HG02884 (cell line): Measurements from ENCODE around the gene KLHDC7B.
"Not testable (repeated sequence)": the region's sequence is repeated elsewhere in the genome, so short reads cannot be mapped to it uniquely, and the experiment has no call there.

Source experiments
- ATAC-seq: cut with Tn5 transposase; IDR thresholded peaks from one replicate; pipeline ENCODE4 v1.9.1; 2021; ENCODE audit warnings: mild to moderate bottlenecking, moderate library complexity; ENCODE audit not compliant: unreplicated experiment

The KLHDC7B gene

DNA sequence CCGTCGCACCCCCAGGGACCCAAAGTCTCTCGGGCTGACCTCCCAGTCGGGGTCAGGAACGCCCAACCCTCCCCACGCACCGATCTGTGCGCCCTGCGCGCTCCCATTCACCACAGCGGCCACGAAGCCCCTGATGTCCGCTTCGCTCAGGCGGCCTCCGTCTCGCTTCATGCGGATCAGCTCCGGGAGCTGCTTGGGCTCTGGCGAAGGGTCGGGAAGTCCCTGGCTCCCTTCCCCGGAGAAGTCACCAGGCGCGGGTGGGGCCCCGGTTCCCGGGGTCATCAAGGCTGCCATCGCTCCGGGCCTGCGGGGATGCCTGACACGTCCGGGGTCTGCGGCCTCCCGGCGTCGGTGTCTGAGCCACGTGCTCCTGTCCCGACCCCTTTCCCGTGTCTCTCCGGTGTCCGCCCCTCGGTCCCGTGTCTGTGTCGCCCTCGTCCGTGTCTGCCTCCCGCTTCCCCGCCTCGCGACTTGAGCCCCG lies 16.2 kb upstream of the KLHDC7B start:
- no peak for ATAC-seq

DNA sequence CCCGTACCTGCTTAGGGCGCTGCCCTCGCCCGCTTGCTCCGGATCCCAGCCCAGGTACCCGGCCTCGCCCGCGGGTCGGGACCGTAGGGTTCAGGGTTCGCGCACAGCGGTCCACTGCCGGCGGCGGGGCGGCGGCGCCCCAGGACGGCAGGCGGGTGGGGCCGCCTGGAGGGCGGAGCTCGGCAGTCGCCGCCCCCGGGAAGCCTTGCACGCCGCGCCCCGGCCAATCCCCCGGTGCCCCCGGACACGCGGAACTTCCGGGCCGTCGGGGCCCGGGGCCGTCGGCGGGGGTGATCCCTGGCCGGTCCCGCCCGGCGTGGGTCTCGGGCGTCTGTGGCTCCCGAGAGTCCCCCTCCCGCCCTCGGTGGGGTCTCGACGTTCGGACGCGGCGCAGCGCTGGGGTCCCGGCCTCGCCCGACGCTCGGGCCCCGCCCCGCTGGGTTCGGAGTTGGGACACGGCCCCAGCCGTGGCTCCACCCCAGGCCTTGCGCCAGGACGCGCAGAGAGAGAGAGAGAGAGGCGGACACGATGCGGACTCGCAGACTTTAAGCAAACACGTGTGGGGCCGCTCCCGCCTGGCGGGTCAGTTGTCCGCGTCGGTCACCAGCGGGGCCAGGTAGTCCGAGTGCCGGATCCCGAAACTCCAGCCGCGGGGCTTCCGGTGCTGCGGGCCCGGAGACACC lies 15.7 kb upstream of the KLHDC7B start, which contains the start of gene TYMP:
TSS of gene TYMP (minus strand) at position 116 of the 683 bp plus-strand sequence. CDS start 303 bp downstream, outside the sequence.
- ATAC-seq, result no peak

DNA sequence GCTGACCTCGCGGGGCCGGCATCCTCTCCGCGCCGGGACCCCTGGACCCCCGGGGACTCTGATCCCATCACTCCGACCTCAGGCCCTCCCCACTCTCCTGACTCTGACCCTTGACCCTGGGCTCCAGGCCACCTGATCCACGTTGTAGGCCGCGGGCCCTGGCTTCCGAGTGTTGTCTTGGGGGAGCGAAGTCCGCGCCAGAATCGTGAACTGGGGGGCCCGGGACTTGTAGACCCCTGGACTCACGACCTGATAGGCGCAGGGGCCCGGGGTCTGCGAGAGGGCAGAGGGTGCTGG lies 15.2 kb upstream of the KLHDC7B start:
- ATAC-seq, result no peak

DNA sequence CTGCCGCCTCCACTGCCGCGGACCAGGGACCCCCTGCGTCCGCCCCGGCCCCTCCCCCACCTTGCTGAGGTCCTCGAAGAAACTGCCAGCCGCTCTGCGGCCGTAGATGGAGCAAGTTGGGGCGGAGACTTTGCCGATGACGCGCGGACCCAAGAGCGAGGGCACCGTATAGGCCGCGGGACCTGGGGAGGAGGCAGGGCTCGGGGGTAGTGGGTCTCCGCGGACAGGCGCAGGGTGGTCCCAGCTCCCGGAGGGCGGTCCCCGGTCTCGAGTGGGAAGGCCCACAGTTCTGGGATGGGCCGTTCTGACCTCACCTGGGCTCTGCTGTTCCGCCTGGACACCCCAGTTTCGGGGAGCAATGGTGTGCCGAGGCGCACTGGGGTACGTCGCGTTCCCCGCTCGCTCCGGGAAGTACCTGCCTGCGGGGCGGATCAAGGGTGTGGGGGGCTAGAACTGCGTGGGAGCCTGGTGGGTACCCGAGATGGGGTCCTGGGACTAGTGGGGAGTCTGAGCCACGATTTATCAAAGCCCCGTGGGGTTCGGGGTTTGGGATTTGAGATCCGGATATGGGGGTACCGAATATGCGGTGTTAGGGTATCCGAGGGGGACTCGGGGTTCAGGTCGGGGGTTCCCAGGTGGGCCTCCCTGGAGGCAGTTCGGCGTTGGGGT lies 14.7 kb upstream of the KLHDC7B start:
- ATAC-seq, result no peak

DNA sequence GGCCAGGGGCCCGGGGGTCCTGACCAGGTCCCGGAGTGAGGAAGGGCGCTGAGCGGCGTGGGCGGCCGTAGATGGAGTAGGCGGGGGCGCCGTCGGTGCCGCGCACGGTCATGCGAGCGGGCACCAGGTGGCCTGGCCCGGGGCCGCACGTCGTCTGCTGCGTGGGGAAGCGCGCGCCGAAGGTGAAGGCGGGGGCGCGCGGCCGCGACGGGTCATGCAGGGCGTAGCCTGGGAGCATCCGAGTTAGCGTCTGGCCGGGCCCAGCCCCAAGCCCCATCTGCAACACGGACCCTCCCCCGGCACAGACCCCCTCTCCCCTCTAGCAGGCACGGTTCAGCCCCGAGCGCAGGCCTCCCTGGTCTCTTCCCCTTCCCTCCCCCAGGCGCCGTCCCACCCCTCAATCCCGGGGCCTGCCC lies 14.1 kb upstream of the KLHDC7B start:
- no peak for ATAC-seq

DNA sequence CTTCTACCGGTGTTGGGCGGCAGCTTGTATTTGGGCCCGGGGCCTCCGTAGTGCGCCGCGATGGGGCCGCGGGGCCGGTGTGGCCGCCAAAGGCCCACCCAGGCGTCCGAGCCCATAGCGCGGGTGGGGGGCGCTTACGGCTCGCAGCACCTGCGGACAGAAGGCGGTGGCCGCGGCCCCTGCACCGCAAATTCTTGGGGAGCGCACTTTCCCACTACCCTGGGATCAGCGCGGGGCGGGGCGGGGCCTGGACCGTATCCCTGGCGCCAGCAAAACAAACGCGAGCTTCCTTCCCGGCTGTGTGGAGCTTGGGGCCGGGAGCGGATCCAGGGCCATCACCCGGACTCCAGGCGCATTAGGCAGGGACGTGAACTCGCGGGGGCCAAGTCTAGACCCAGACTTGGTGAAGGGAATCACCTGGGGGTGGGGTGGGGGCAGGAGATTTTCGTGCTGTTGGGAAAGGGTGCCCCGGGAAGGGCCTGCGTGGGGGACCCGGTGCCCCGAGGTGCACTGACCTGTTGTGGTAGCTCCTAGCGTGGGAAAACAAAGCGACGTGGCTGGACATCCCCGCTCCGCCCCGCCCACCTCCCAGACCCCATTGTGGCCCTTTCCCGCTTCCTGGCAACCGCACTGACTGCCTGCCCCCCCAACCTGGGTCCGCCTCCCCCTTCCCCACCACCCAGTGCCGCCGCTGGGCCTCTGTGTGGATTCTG lies 13.6 kb upstream of the KLHDC7B start:
- ATAC-seq, result no peak

DNA sequence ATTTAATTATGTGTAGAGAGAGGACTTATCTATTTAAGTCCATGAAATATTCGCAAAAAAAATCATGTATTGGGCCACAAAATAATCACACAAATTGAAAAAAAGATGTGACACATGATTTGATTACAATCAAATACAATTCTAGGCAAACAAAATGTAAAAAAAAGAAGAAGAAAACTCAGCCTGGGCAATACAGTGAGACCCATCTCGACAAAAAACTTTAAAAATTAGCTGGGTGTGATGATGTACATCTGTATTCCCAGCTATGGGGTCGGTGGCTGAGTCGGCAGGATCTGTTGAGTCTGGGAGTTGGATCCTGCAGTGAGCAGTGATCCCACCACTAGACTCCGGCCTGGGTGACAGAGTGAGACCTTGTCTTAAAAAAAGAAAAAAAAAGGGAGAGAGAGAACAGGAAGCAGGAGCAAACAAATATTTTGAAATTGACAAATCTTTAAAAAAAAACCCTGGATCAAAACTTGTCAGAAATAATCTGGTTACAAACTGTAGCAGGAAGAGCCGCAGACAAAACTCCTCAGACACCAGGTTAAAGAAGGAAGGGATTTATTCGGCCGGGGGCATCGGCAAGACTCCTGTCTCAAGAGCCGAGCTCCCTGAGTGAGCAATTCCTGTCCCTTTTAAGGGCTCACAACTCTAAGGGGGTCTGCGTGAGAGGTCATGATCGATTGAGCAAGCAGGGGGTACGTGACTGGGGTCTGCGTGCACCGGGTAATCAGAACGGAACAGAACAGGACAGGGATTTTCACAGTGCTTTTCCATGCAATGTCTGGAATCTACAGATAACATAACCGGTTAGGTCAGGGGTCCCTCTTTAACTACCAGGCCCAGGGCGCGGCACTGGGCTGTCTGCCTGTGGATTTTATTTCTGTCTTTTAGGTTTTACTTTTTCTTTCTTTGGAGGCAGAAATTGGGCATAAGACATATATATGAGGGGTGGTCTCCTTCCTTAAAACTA lies 12.6 kb upstream of the KLHDC7B start:
- ATAC-seq, result no peak

DNA sequence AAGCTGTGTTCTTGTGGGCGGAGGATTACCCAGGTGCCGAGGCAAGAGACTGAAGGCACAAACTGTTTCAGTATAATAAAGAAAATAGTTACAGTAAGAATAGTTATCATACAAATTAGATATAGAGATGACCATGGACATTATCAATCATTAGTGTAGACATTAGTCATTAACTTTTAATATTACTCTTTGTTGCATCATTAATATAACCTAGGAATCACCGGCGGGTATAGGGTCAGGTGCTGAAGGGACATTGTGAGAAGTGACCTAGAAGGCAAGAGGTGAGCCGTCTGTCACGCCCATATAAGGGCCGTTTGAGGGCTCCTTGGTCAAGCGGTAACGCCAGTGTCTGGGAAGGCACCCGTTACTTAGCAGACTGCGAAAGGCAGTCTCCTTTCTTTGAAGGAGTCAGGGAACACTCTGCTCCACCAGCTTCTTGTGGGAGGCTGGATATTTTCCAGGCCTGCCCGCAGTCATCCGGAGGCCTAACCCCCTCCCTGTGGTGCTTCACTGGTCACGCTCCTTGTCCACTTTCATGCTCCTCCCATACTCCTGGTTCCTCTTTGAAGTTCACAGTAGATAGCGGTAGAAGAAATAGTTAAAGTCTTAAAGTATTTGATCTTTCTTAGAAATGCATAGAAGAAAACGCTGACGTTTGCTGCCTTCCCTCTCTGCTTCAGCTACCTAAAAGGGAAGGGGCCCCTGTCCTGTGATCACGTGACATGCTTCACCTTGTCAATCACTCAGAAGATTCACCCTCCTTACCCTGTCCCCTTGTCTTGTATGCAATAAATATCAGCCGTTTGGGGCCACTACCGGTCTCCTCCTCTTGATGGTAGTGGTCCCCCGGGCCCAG lies 11.6 kb upstream of the KLHDC7B start:
- not testable (repeated sequence) for ATAC-seq

DNA sequence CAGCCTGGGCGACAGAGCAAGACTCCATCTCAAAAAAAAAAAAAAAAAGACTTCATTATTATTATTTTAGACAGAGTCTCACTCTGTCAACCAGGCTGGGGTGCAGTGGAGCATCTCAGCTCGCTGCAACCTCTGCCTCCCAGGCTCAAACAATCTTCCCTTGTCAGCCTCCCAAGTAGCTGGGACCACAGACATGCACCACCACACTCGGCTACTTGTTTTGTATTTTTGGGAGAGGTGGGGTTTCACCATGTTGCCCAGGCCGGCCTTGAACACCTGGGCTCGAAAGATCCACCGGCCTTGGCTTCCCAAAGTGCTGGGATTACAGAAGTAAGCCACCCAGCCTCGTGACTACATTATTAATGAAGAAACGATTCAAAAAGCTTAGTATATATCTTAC lies 10.6 kb upstream of the KLHDC7B start:
- no peak for ATAC-seq

DNA sequence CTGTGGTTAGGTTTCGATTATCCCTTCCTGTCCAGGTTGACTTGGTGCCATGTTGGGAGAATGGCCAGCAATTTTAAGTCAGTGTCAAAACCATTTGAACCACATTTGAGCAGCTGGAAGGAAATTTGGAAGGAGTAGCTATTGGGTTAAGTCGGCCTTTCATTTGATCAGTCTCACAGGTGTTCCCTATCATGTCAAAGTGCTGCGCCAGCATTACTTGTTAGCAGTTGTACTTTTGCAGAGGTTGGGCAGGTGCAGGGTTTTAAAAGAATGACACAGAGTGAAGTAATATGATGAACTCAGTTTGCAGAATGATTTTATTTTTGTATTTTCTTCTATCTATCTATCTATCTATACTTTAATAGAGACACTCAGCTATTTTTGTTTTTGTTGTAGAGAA lies 9.5 kb upstream of the KLHDC7B start:
- ATAC-seq, result no peak

DNA sequence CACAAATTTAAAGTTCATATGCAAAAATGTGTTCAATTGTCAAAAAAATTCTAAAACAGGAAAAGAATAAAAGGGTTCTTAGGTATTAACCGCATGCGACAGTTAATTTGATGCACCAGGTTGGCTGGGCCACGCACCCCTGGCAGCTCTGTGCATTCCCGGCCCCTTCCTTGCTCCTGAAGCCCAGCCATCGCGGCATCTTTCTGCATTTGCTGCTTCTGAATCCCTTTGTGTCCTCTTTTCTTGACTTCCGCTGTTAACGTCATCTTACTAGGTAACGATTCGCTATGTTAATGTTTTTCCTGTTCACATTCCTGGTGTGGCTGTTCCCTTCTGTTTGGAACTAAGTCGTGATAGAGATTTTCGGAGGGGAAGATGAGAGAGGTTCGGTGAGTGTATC lies 7.9 kb upstream of the KLHDC7B start:
- no peak for ATAC-seq

DNA sequence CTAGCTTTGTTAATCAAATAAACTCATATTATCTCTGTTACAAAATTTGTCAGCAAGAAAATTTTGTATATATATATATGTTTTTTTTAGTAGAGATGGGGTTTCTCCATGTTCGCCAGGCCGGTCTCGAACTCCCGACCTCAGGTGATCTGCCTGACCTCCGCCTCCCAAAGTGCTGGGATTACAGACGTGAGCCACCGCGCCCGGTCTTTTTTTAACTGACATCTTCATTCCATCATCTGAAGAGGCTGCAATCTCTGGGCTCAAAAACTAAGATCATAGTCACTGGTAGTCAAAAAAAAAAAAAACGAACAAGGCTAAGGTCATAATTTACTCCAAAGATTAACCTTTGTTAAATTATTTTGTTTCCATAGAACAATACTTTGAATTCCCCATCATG lies 5.3 kb upstream of the KLHDC7B start:
- ATAC-seq, result no peak

DNA sequence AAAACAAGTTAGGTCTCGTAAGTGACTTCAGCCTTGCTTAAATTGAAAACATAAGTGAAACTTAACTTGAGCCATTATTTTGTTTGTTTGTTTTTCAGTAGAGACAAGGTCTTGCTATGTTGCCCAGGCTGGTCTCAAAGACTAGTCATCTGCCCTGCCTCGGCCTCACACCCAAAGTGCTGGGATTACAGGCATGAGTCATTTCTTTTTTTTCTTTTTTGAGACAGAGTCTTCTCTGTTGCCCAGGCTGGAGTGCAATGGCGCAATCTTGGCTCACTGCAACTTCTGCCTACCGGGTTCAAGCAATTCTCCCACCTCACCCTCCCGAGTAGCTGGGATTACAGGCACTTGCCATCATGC lies 4.1 kb upstream of the KLHDC7B start:
- ATAC-seq, result not testable (repeated sequence)

DNA sequence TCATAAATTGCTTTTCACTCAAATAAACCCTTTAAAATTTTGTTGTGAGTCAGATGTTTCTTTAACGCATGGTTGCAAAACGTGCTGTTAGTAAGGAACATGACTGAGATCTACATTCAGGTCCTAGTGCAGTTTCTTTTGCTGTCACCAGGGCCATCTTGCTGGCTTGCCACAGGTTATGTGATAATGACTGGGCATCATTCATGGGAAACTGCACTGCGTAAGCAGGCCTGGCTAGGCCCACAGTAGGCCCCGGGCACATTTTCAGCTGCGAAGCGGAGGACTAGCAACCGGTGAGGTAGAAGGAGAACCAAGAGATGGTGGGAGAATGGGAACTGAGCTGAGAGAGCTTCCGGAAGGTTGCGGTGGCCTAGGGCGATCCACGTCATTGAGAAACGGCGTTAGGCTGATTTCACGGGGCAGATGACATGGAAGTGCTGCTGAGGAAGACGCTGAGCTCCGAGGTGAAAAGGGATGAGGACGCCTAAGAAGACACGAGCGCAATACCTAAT lies 3.2 kb upstream of the KLHDC7B start:
- ATAC-seq, result no peak

DNA sequence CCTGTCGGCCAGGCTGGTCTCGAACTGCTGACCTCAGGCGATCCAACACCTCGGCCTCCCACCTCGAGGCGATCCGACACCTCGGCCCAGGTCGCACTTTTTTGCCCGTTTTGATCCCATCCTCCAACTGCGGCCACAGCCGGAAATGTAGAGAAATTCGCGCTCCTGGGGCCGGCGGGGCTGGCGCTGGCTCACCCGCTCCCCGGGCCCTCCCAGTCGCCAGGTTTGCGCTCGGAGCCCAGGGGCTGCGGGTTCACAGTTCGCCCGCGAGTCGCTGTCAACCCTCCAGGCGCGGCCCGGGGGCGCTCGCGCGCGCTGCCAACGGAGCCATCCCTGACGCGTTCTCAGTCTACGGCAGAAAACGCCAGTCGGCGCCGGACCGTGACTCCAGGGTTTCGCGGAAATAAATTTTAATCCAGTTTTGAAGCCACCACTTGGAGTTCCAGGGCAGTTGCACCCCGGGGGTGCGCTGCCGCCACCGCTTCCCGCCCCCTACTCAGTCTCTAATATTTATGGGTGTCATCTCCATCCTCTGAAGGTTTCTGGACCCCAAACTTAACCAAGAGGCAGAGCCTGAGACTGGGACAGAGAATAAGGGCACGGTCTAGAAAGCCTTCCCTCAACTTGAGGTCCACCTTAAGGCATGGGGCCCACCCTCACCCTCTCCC lies 1.5 kb upstream of the KLHDC7B start:
- no peak for ATAC-seq

DNA sequence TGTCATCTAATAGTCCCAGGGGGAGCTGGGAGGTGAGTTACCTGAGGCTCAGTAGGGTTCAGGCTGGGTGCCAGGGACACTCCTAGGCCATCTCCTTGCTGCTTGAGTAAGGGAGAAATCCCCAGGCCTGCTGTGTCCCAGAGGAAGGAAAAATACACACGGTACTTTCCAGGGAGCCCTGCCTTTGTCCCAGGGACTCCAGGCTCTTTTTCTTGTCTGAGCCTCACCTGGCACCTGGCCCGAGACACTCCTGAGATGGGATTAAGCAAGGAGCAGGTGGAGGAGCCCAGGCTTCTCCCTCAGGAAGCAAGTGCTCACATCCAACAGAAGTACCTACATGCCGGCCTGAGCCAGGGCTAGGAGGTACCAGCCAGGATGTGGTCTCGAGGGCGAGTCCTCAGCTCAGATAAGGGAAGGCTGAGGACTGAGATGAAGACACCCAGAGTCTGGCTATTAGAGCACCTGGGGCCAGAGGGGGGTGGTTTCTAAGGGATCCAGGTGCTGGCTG lies 899 bp upstream of the KLHDC7B start:
- ATAC-seq, result no peak

DNA sequence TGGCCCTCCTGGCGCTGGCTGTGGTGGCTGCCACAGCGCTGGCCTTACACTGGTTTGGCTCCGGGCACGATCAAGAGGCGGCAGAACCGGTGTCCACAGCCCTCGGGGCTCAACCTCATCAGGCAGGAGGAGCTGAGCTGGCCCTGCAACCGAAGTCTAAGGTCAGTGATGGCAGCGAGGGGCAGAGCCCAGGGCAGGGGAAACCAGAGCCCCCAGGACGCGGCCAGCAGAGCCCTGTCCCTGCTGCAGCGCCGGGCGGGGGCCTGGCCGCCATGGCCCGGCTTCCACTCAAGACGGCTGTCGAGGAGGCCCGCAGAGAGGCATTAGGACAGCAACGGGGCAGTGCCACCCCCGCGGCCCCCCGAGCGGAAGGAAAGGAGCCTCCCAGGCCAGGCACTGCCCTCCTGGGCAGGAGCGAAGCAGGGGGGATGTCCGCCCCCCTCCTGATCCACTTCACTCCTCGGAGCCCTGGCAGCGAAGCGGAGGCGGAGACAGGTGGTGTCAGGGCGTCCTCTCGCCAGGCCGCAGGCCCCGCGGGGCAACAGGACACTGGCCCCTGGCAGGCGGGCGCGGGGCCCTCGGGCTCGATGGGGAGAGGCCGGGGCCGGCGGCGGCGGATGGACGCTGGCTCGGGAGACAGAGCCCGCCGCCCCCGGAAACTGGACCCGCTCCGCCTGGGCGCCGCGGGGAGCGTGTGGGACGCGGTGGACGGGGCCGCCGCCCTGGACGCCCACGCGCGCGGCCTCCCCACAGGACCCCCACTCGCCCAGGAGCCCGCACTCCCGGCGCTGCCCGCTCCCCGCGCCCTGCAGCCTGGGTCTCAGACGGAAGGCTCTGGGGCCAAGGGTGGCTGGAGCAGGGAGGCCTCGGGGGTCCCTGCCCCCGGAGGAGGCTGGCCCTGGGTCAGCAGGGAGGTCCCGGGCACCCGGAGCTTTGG lies 895 bp downstream of the KLHDC7B start:
- no peak for ATAC-seq
